ENCODE results near the gene PDLIM7.

- TF ChIP-seq, protein P1, sequence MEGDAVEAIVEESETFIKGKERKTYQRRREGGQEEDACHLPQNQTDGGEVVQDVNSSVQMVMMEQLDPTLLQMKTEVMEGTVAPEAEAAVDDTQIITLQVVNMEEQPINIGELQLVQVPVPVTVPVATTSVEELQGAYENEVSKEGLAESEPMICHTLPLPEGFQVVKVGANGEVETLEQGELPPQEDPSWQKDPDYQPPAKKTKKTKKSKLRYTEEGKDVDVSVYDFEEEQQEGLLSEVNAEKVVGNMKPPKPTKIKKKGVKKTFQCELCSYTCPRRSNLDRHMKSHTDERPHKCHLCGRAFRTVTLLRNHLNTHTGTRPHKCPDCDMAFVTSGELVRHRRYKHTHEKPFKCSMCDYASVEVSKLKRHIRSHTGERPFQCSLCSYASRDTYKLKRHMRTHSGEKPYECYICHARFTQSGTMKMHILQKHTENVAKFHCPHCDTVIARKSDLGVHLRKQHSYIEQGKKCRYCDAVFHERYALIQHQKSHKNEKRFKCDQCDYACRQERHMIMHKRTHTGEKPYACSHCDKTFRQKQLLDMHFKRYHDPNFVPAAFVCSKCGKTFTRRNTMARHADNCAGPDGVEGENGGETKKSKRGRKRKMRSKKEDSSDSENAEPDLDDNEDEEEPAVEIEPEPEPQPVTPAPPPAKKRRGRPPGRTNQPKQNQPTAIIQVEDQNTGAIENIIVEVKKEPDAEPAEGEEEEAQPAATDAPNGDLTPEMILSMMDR (IDR thresholded peaks at IDR 0.05): no peak
- TF ChIP-seq POLR2AphosphoS5 (IDR thresholded peaks at IDR 0.05): no peak
- TF ChIP-seq POLR2A (IDR thresholded peaks at IDR 0.05): no peak
- TF ChIP-seq EP300 (IDR thresholded peaks at IDR 0.05): no peak
Observed at GRCh38 chr5:177440211-177440989, 57.0 kb downstream of the PDLIM7 start.
